ENCODE results near the gene UNCX. TPM values are rescaled to one million over a fixed set of nuclear protein-coding genes. Genes with fewer than 3 reads are reported as not detected.
"Not testable (repeated sequence)": the region's sequence is repeated elsewhere in the genome, so short reads cannot be mapped to it uniquely, and the experiment has no call there.

The UNCX gene
- total and polyA plus RNA-seq, 2 of the 8 experiments (the other 6 are each of a cell fraction or from before 2014, with no cell fraction given), result not detected

DNA sequence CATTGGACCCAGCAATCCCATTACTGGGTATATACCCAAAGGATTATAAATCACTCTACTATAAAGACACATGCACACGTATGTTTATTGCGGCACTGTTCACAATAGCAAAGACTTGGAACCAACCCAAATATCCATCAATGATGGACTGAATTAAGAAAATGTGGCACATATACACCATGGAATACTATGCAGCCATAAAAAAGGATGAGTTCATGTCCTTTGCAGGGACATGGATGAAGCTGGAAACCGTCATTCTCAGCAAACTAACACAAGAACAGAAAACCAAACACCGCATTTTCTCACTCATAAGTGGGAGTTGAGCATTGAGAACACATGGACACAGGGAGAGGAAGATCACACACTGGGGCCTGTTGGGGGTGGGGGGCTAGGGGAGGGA is 47.2 kb downstream of the UNCX start:
- H3K9me3 ChIP-seq (ENCODE audit: insufficient read depth in 2 of 2, low read depth in 1 of 2, low read length in 1 of 2); H3K9ac ChIP-seq (replicated peaks in 1 of 4; ENCODE audit: extremely low read depth in 1 of 4, low read depth in 3 of 4, low read length in 3 of 4); H3K36me3 ChIP-seq (ENCODE audit: control insufficient read depth in 2 of 4, insufficient read depth in 4 of 4, low read length in 3 of 4); H3K23me2 ChIP-seq (ENCODE audit: low read depth, low read length); H3K23ac ChIP-seq (ENCODE audit: insufficient read length); H2BK15ac ChIP-seq (ENCODE audit: low read length); H3K4me3 ChIP-seq (ENCODE audit: extremely low read depth in 1 of 4, insufficient read depth in 2 of 4, low read depth in 3 of 4, low read length in 4 of 4); H3K79me1 ChIP-seq (ENCODE audit: low read depth, low read length); H3K56ac ChIP-seq (replicated peaks; ENCODE audit: insufficient read length, low read depth, low read length); H2AK5ac ChIP-seq (ENCODE audit: low read depth, low read length); H2BK5ac ChIP-seq (ENCODE audit: low read depth, low read length); DNase-seq (ENCODE audit: low read depth in 1 of 2, low spot score in 2 of 2); H3K4ac ChIP-seq (replicated peaks; ENCODE audit: insufficient read length, low read depth, low read length); H2BK120ac ChIP-seq (replicated peaks; ENCODE audit: low read depth, low read length); H4K20me1 ChIP-seq (replicated peaks in 1 of 2; ENCODE audit: control insufficient read depth in 1 of 2, insufficient read depth in 2 of 2, low read length in 2 of 2); H4K91ac ChIP-seq (replicated peaks; ENCODE audit: insufficient read length, low read length); H4K8ac ChIP-seq (ENCODE audit: extremely low read depth, insufficient read depth, low read length); CTCF ChIA-PET (ENCODE audit: partially characterized antibody); H4K5ac ChIP-seq (ENCODE audit: insufficient read length, low read depth, low read length); POLR2A ChIA-PET (ENCODE audit: partially characterized antibody); H3K4me2 ChIP-seq (ENCODE audit: insufficient read depth in 1 of 2, low read depth in 2 of 2, low read length in 2 of 2); H3K18ac ChIP-seq (ENCODE audit: extremely low read depth, low read length); H3K14ac ChIP-seq (ENCODE audit: insufficient read length); H3K4me1 ChIP-seq (replicated peaks in 1 of 4; ENCODE audit: control insufficient read depth in 3 of 4, insufficient read depth in 4 of 4, low read length in 3 of 4); H3K27ac ChIP-seq (ENCODE audit: low read depth, low read length); H3K27me3 ChIP-seq (replicated peaks in 1 of 4; ENCODE audit: control insufficient read depth in 3 of 4, extremely low read depth in 1 of 4, insufficient read depth in 3 of 4, low read length in 3 of 4); H2BK20ac ChIP-seq (ENCODE audit: low read length); H2AFZ ChIP-seq (ENCODE audit: low read length); FAIRE-seq; H3K79me2 ChIP-seq (ENCODE audit: control insufficient read depth in 1 of 2, insufficient read depth in 2 of 2, low read length in 2 of 2); H2BK12ac ChIP-seq (ENCODE audit: low read depth, low read length): not testable (repeated sequence)
- WGBS, 2 experiments (ENCODE audit: extremely low coverage in 1 of 2, insufficient coverage in 1 of 2, insufficient read length in 1 of 2, insufficient replicate concordance in 2 of 2, low coverage in 1 of 2, low lambda C conversion rate in 2 of 2, missing lambda C conversion rate in 1 of 2), result 56% methylated on average over 4 of the region's 4 CpGs; no CpG with 5 or more reads in 1 of the 2 experiments
